Gastroesophageal sphincter (tissue), 4 donors: ENCODE measurements around the gene ZNF599. TPM values are rescaled to one million over a fixed set of nuclear protein-coding genes. Genes with fewer than 3 reads are reported as not detected.
A peak's percentile ranks its signal among the peaks of the same experiment; 100 is the strongest.

Experiments
- ATAC-seq: fragments of 150-250 bp; one replicate; pipeline ENCODE4 v1.9.1; 2016; ENCODE audit warnings: mild to moderate bottlenecking, moderate library complexity
- H3K27ac ChIP-seq, 4 donors: fragments of 200-600 bp; sonication (generic) in 3 of 4; 1 replicate in 3 of 4; 2 replicates in 1 of 4; pipeline ENCODE4 v1.5.1; 2016 to 2019
- H3K27me3 ChIP-seq: fragments of 200-600 bp; sonication (generic); one replicate; pipeline ENCODE4 v1.5.1; 2019
- H3K36me3 ChIP-seq, 2 donors: fragments of 200-600 bp; sonication (generic); one replicate each; pipeline ENCODE4 v1.5.1; 2019; ENCODE audit warnings: control low read depth in 1 of 2
- H3K4me1 ChIP-seq, 3 donors: fragments of 200-600 bp; sonication (generic); 1 replicate in 2 of 3; 2 replicates in 1 of 3; pipeline ENCODE4 v1.5.1; 2016 to 2019; ENCODE audit warnings: control low read depth in 2 of 3
- H3K4me3 ChIP-seq, 2 donors: fragments of 200-600 bp; sonication (generic); one replicate each; pipeline ENCODE4 v1.5.1; 2019; ENCODE audit warnings: mild to moderate bottlenecking in 1 of 2, moderate library complexity in 1 of 2
- H3K9me3 ChIP-seq, 3 donors: fragments of 200-600 bp; sonication (generic); one replicate each; pipeline ENCODE4 v1.5.1; 2017 to 2019; ENCODE audit warnings: control low read depth in 2 of 3
- EP300 ChIP-seq: sonication (generic); formaldehyde crosslinking; IDR thresholded peaks from one replicate; pipeline ENCODE4 v1.6.1; 2017; ENCODE audit warnings: antibody characterized with exemption, mild to moderate bottlenecking
- POLR2A ChIP-seq, 2 donors: fragments of 450-650 bp; IDR thresholded peaks; one replicate each; pipeline ENCODE4 v1.6.1; 2017; ENCODE audit warnings: antibody characterized with exemption in 2 of 2, mild to moderate bottlenecking in 2 of 2, moderate library complexity in 1 of 2
- POLR2AphosphoS5 ChIP-seq: sonication (generic); formaldehyde crosslinking; IDR thresholded peaks from one replicate; pipeline ENCODE4 v1.6.1; 2017; ENCODE audit warnings: antibody characterized with exemption
- WGBS, 2 donors: methylation state at CpG; one replicate each; pipeline ENCODE4 v1.1.5; 2018; ENCODE audit warnings: low coverage in 1 of 2; 5-methylcytosine and 5-hydroxymethylcytosine counted together
- total RNA-seq, 4 donors: library from RNA; depleted of rRNA; stranded (reverse); fragments of >200 nt; gene quantifications; one replicate each; pipeline ENCODE4 v1.1.0, GENCODE V29; 2016
- TF ChIP-seq, protein P1 (sequence below), 4 experiments: fragments of 200-600 bp in 2 of 4; fragments of 450-650 bp in 2 of 4; sonication (generic) in 1 of 4; IDR thresholded peaks; one replicate each; pipeline ENCODE4 v1.5.1; 2017 to 2019; ENCODE audit warnings: antibody characterized with exemption in 4 of 4, mild to moderate bottlenecking in 2 of 4, moderate library complexity in 2 of 4

The ZNF599 gene
- total RNA-seq: 1 to 10 TPM; 4.8 to 7.1 (median 5.6) TPM

DNA sequence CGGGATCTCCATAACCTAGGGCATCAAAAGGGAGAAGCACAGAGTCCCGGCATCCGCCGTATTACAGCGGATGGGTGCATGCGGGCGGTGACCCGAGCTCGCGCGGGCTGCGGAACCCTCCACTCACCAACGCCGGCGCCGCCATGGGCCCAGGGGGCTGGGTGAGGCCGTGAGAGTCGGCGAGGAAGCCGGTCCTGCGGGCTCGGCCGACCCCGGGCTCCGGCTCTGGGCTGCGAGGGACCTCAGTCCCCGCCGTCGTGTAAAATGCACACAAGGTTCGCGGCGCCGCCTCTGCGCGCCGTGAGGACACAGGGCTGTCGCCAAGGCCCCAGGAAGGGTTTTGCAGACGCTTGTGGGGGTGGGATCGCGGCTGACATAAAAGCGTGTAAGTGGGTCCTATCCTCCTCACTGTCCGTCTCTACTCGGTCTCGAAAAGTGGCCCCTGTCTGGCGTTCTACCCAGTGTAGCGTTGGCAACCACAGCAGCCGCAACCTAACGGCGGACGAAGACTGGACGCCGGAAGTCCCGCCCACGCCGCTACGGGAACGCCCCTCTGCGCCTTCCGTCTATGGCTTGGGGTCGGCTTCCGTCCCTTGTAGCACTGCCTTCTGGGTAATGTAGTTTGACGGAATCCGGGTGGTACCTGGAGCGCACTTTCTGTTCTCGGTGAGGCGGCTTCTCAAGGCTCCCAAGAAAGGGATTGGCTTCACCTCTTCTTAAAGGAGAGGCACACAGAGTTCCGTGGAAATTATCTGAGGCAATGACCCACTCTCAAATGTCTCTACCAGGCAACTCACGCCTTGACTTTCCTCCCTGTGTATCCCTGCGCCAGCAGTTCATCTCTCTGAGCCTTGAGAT, at the start of gene ZNF599:
ZNF599 (minus strand) TSS at position 519 of the 858 bp plus-strand sequence; CDS start at position 145, 374 bp downstream.
- H3K27ac ChIP-seq: peak within 1 kb of the TSS in 3 of 4 donors; percentile 81 to 86 (median 84)
- peaks cover 0 to 30% of the 10 kb centered on the region in 2 donors for H3K36me3 ChIP-seq
- peaks cover 0 to 19% (median 5%) of the 10 kb centered on the region in 3 donors for H3K4me1 ChIP-seq
- WGBS, 2 donors: 25 to 58% methylated on average over 3 to 5 of the region's 69 CpGs
- no peaks in the 10 kb centered on the region for H3K9me3 ChIP-seq
- peaks cover 15% of the 10 kb centered on the region for H3K27me3 ChIP-seq
- ATAC-seq: peak; percentile 99
- H3K4me3 ChIP-seq: peak within 1 kb of the TSS; percentile 70 to 91
- TF ChIP-seq EP300 (no peak), POLR2AphosphoS5 (peak; percentile 91), POLR2A (IDR thresholded peaks at IDR 0.05) (peak; percentile 24 to 52)

DNA sequence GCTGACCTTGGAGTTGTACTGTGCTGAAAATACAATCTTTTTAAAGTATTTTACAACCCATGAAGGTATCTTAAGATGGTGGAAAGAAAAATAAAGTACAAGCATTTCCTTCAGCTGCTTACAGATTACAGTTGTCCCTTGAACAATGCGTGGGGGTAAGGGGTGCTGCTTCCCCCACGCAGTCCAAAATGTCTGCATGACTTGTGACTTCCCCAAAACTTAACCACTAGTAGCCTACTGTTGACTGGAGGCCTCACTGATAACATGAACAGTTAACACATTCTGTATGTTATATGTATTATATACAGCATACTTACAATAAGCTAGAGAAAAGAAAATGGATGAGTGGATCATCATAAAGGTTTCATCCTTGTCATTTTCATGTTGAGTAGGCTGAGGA, 45.3 kb upstream of the ZNF599 start:
- TF ChIP-seq POLR2AphosphoS5 (no peak), EP300 (no peak), POLR2A (IDR thresholded peaks at IDR 0.05) (no peak)
- TF ChIP-seq, protein P1, sequence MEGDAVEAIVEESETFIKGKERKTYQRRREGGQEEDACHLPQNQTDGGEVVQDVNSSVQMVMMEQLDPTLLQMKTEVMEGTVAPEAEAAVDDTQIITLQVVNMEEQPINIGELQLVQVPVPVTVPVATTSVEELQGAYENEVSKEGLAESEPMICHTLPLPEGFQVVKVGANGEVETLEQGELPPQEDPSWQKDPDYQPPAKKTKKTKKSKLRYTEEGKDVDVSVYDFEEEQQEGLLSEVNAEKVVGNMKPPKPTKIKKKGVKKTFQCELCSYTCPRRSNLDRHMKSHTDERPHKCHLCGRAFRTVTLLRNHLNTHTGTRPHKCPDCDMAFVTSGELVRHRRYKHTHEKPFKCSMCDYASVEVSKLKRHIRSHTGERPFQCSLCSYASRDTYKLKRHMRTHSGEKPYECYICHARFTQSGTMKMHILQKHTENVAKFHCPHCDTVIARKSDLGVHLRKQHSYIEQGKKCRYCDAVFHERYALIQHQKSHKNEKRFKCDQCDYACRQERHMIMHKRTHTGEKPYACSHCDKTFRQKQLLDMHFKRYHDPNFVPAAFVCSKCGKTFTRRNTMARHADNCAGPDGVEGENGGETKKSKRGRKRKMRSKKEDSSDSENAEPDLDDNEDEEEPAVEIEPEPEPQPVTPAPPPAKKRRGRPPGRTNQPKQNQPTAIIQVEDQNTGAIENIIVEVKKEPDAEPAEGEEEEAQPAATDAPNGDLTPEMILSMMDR (IDR thresholded peaks at IDR 0.05): no peak
- H3K9me3 ChIP-seq: no peaks in the 10 kb centered on the region
- H3K36me3 ChIP-seq: no peaks in the 10 kb centered on the region
- H3K4me3 ChIP-seq: no peak overlapping the region
- WGBS, 2 donors: 30 to 72% methylated on average over 2 of the region's 2 CpGs
- no peak for ATAC-seq
- peaks cover 5% of the 10 kb centered on the region for H3K27me3 ChIP-seq
- no peaks in the 10 kb centered on the region for H3K4me1 ChIP-seq
- H3K27ac ChIP-seq: no peak overlapping the region

DNA sequence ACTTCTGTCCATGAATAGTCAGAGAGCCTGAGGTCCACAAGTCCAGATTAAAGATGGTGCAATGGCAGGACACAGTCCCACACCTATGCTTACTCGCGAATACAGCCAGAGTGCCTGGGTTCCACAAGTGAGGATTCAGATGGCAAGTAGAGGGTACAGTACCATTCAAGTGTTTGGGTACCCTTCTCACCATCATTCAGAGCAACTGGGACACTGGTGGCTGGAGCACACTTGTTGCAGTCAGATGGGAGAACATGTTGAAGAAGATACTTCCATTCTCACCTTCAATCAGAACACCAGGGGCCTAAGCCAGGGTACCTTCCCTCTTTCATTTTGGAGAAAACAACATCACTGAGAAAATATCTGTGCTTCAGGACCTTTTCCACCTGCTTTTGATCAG, 43.7 kb upstream of the ZNF599 start:
- 90% methylated on average over 2 of the region's 2 CpGs; no CpG with 5 or more reads in 1 of the 2 donors for WGBS, 2 donors
- H3K4me3 ChIP-seq: no peak overlapping the region
- TF ChIP-seq POLR2AphosphoS5 (no peak), POLR2A (IDR thresholded peaks at IDR 0.05) (no peak), EP300 (no peak)
- TF ChIP-seq, protein P1 (IDR thresholded peaks at IDR 0.05): no peak
- no peaks in the 10 kb centered on the region for H3K4me1 ChIP-seq
- no peak for ATAC-seq
- no peaks in the 10 kb centered on the region for H3K36me3 ChIP-seq
- no peaks in the 10 kb centered on the region for H3K9me3 ChIP-seq
- peaks cover 8% of the 10 kb centered on the region for H3K27me3 ChIP-seq
- no peak overlapping the region for H3K27ac ChIP-seq

DNA sequence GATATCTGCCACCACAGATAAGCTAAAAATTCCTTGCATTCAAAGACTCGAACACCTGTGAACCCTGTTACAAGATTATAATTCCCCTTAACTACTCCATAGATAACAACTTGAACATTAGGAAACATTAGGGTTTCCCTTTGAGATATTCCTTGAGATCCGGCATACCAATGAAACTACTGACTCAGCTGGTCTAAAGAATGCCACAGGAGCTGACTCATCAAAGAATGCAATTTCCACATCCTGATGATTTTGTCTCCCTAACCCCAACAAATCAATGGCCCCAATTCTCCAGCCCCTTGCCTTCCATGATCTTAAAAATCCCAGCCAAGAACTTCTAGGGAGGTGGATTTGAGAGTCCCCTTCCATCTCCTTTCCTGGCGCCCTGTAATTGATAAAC, 35.6 kb upstream of the ZNF599 start:
- peaks cover 0 to 30% (median 0%) of the 10 kb centered on the region in 3 donors for H3K9me3 ChIP-seq
- no peak overlapping the region for H3K27ac ChIP-seq
- no peak for ATAC-seq
- no peak overlapping the region for H3K4me3 ChIP-seq
- WGBS, 2 donors: 72 to 82% methylated on average over 2 to 3 of the region's 3 CpGs
- H3K36me3 ChIP-seq: no peaks in the 10 kb centered on the region
- no peak for TF ChIP-seq POLR2AphosphoS5
- TF ChIP-seq, protein P1 (IDR thresholded peaks at IDR 0.05): no peak
- peaks cover 17% of the 10 kb centered on the region for H3K27me3 ChIP-seq
- H3K4me1 ChIP-seq: no peaks in the 10 kb centered on the region

DNA sequence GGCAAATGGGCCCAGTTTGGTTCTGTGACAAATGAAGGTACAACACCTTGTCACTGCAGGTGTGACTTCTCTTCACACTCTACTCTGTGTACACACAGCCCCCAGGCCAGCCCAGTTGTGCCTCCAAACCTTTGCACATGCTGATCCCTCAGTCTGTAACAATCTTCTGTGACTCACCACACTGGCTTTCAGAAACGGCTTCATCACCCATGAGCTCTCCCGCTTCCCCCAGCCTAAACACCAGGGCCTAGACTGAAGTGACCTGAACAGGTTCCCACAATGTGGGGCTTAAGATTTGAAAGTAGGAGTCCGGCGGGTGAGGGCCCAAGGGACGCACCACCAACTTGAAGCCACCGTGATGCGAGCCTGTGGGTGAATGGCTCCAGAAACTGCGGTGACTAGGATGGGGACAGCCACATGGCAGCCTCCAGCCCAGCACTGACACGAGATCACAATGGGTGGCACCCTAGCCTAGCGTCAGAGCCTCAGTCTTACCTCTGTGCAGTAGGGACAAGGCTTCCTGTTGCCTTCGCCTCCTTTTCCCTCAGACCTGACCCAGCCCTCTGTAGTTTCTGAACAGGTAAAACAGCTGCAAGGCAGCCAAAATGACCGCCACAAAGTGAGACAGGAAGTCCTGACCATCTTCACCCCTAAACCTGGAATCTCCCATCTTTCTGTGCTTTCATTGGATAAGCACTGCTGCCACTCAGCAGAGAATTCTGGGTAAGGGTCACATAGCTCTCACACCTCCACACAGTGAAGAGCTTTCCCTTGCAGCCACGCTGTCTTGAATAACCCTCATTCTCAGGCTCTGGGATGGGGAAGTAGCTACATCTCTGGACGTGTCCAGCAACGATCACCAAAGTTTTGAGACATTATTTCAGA, 34.2 kb upstream of the ZNF599 start:
- TF ChIP-seq, protein P1 (IDR thresholded peaks at IDR 0.05): no peak
- no peak for TF ChIP-seq EP300
- no peak for TF ChIP-seq POLR2A (IDR thresholded peaks at IDR 0.05)
- TF ChIP-seq POLR2AphosphoS5: no peak
- Histone ChIP-seq H3K4me1 (no peaks in the 10 kb centered on the region), H3K9me3 (peaks cover 0 to 30% (median 0%) of the 10 kb centered on the region in 3 donors), H3K27me3 (peaks cover 22% of the 10 kb centered on the region), H3K27ac (no peak overlapping the region), H3K36me3 (no peaks in the 10 kb centered on the region), H3K4me3 (no peak overlapping the region)
- 90 to 94% methylated on average over 2 to 8 of the region's 15 CpGs for WGBS, 2 donors
- ATAC-seq: no peak
